ENCODE results near the gene SMTN. TPM values are rescaled to one million over a fixed set of nuclear protein-coding genes. Genes with fewer than 3 reads are reported as not detected.
"Not testable (repeated sequence)": the region's sequence is repeated elsewhere in the genome, so short reads cannot be mapped to it uniquely, and the experiment has no call there.

Gene SMTN
- total RNA-seq, 1 donor from 2014 or later: 78.5 TPM

GRCh38 chr22:31089160-31090100, 8.3 kb downstream of the SMTN start:
- DNase-seq (ENCODE audit: low spot score): no peak

DNA sequence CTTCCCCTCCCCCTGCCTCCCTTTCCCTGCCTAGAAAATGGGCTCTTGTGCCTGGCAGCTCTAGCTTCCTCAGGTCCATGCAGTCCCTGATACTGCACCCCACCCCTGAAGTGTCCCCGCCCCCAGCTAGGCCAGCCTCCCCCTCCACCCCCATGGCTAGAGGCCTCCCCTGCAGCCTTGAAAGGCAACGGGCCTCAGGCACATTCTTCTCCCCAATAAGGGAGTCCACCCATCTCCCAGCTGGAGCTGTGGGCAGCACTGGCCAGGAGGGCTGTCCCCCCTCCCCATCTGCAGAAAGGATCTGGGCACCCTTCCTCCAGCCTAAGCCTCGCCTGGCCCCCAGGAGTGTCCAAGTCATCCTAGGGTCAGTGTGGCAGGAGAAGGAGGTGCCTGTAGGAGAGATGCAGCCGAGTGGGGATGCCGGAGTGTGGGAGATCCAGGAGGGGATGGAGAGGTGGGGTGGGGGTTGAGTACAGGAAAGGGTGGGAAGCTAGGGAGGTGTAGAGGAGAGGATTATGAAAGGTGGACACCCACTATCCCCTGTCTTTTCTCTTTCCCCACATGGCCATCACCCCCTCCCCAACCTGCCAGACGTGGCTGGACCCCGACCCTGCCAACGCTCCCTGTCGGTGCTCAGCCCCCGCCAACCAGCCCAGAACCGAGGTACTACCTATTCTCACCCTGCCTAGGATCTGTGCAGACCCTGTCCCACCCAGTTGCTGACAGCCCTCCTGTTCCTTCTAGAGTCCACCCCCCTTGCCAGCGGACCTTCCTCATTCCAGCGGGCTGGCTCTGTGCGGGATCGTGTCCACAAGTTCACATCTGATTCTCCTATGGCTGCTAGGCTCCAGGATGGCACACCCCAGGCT, 9.3 kb downstream of the SMTN start:
- no peak for DNase-seq (ENCODE audit: low spot score)

GRCh38 chr22:31091106-31091975, 10.2 kb downstream of the SMTN start:
- no peak for DNase-seq (ENCODE audit: low spot score)

DNA sequence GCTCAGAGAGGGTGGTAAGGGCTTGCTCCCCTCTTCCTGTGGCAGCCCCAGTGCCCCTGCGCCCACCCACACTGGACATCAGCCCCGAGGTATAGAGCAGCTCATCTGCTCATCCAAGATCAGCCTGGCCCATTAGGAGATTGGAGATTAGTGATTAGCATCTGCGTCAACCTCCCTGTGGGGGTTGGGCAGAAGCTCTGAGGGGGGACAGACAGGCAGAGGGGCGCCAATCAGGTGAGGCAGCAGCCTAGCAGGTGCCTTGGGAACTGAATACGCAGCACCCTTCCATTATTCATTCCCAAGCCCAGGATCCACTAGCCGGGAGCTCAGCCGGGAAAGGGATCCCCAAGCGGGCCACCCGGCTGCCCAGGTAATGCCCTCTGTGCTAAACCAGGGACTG, 11.0 kb downstream of the SMTN start:
- DNase-seq (ENCODE audit: low spot score): no peak

DNA sequence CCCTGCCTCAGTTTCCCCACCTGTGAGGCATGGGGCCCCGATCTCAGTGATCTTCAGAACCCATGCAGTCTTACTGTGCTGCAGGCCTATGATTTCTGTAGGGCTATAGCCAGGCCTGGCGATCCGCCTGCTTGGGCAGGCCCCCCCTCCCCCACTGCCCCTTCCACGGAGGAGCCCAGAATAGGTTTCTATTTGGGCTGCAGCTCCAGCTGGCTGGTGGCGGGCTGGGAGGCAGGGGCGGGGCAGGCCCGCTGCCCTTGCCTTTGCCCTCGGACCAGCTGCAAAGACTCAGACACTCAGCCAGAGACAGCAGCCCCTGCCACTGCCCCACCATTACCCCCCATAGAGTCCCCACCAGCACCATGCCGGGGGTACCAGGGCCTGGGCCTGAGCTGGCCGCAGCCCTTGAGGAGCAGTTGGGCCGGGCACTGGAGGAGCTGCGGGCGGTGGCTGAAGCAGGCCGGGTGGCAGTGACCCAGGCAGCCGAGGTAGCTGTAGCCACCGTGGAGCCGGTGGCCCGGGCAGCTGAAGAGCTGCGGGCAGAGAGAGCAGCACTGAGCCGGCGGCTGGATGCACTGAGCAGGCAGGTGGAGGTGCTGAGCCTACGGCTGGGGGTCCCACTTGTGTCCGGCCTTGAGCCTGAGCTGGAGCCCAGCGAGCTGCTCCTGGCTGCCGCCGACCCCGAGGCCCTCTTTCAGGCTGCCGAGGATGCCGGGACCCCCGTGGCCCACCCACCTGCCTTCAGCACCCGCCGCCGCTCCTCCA, 12.2 kb downstream of the SMTN start:
- no peak for DNase-seq (ENCODE audit: low spot score)

- no peak for DNase-seq (ENCODE audit: low spot score)
Observed at GRCh38 chr22:31094021-31094551, 13.0 kb downstream of the SMTN start.

DNA sequence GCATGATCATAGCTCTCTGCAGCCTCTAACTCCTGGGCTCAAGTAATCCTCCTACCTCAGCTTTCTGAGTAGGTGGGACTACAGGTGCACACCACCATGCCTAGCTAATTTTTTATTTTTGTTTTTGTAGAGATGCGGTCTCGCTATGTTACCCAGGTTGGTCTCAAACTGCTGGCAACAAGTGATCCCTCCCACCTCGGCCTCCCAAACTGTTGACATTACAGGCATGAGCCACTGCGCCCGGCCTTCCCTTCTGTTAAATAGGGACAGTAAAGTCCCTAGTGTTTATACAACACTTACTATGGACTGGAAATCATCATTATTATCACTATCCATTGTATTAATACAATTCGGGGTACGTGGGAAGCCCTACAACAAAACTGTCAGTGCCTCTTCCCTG, 13.6 kb downstream of the SMTN start:
- no peak for DNase-seq (ENCODE audit: low spot score)

GRCh38 chr22:31095637-31096249, 14.6 kb downstream of the SMTN start:
- DNase-seq (ENCODE audit: low spot score): no peak

DNA sequence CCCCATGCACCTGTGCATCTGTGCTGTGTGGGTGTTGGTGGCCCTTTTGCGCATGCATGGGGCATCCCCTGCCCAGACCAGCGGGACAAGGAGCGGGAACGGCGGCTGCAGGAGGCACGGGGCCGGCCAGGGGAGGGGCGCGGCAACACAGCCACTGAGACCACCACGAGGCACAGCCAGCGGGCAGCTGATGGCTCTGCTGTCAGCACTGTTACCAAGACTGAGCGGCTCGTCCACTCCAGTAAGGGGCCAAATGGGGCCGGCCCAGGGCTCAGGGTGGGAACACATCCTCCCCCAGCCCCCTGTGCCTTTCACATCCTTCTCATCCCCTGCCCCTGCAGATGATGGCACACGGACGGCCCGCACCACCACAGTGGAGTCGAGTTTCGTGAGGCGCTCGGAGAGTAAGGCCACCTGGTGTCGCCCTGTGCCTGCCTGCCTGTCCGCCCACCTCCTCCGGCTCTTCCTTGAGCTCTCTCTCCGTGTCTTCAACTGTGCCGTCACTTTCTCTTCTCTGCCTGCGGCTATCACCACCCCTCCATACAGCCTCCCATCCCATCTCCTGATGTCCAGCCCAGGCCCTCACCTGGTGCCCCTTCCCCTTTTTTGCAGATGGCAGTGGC, 15.7 kb downstream of the SMTN start:
- no peak for DNase-seq (ENCODE audit: low spot score)

- not testable (repeated sequence) for DNase-seq (ENCODE audit: low spot score)
Observed at GRCh38 chr22:31097539-31097938, 16.4 kb downstream of the SMTN start.

DNA sequence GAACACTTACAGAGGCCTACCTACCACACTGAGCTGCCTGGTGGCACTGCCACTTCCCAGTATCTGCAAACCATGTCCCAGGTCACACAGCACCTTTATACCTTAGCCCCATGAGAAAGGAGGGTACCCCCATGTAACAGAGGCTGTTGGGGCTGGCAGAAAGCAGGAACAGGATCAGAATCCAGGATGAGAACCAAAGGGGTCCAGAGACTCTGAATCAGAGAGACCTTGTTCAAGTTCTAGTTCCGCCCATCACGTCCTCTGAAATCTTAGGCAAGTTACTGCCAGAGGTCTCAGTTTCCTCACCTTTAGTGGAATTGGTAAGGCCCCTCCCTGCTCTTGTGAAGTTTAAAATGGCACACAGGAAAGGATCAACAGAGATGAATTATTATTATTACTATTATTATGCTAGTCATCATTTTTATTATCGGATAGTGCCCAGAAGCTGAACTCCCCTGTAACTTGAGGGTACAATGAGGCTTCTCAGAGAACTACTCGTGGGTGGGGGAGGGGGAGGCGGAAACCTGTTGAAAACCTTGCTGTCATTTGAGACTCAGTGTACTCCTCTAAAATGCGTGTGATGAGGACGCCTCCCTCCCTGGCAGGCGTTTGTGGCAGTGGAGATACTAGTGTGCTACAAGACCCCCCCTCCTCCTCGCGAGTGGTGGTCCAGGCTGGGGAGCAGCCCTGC, 17.0 kb downstream of the SMTN start:
- no peak for DNase-seq (ENCODE audit: low spot score)

- no peak for DNase-seq (ENCODE audit: low spot score)
Observed at GRCh38 chr22:31098632-31099110, 17.6 kb downstream of the SMTN start.

GRCh38 chr22:31099386-31099785, 18.3 kb downstream of the SMTN start:
- no peak for DNase-seq (ENCODE audit: low spot score)

- no peak for DNase-seq (ENCODE audit: low spot score)
Observed at GRCh38 chr22:31099841-31100761, 19.0 kb downstream of the SMTN start.

- no peak for DNase-seq (ENCODE audit: low spot score)
Observed at GRCh38 chr22:31100762-31101525, 19.8 kb downstream of the SMTN start.

GRCh38 chr22:31102441-31103081, 21.4 kb downstream of the SMTN start:
- DNase-seq (ENCODE audit: low spot score): no peak

All from mesenteric fat pad (tissue), 1 donor.